Measurements from ENCODE around the gene SPACDR.
"Not testable (repeated sequence)": the region's sequence is repeated elsewhere in the genome, so short reads cannot be mapped to it uniquely, and the experiment has no call there.

The SPACDR gene

GRCh38 chr7:100464210-100464660 is at the start of gene SPACDR:
Gene SPACDR, minus strand, starts transcription at chr7:100464260. Its CDS starts 235 bp downstream, at chr7:100464025.
- H3K4me3 ChIP-seq (ENCODE audit: low read depth, low read length), result no peak within 1 kb of the TSS
- TF ChIP-seq CTCF (IDR thresholded peaks at IDR 0.05; ENCODE audit: low read depth, low read length), result no peak

GRCh38 chr7:100513212-100513810 is 49.3 kb upstream of the SPACDR start:
- no peak for TF ChIP-seq CTCF (IDR thresholded peaks at IDR 0.05; ENCODE audit: low read depth, low read length)
- H3K4me3 ChIP-seq (ENCODE audit: low read depth, low read length), result no peak overlapping the region

- no peak overlapping the region for H3K4me3 ChIP-seq (ENCODE audit: low read depth, low read length)
- TF ChIP-seq CTCF (IDR thresholded peaks at IDR 0.05; ENCODE audit: low read depth, low read length), result no peak
Measured at GRCh38 chr7:100510437-100511239, 46.6 kb upstream of the SPACDR start.

- H3K4me3 ChIP-seq (ENCODE audit: low read depth, low read length), result no peak overlapping the region
- TF ChIP-seq CTCF (IDR thresholded peaks at IDR 0.05; ENCODE audit: low read depth, low read length), result no peak
Measured at GRCh38 chr7:100509231-100509630, 45.2 kb upstream of the SPACDR start.

GRCh38 chr7:100506356-100506923 is 42.4 kb upstream of the SPACDR start:
- TF ChIP-seq CTCF (IDR thresholded peaks at IDR 0.05; ENCODE audit: low read depth, low read length), result no peak
- H3K4me3 ChIP-seq (ENCODE audit: low read depth, low read length), result no peak overlapping the region

- H3K4me3 ChIP-seq (ENCODE audit: low read depth, low read length), result no peak overlapping the region
- TF ChIP-seq CTCF (IDR thresholded peaks at IDR 0.05; ENCODE audit: low read depth, low read length), result no peak
Measured at GRCh38 chr7:100504887-100505611, 41.0 kb upstream of the SPACDR start.

- H3K4me3 ChIP-seq (ENCODE audit: low read depth, low read length), result not testable (repeated sequence)
Measured at GRCh38 chr7:100504031-100504430, 40.0 kb upstream of the SPACDR start.

- H3K4me3 ChIP-seq (ENCODE audit: low read depth, low read length), result not testable (repeated sequence)
Measured at GRCh38 chr7:100500743-100501142, 36.7 kb upstream of the SPACDR start.
